HL-60 (cell line): ENCODE measurements around the gene SHISAL2A.

ENCODE experiments used
- DNase-seq, 2 experiments: peaks; one replicate each; pipeline ENCODE4 v3.0.0-alpha.2; 2010 to 2020; ENCODE audit warnings: low read depth in 1 of 2, low spot score in 1 of 2
- H3K27ac ChIP-seq: fragments of 250-450 bp; sonication (Bioruptor Pico); replicated peaks from 2 replicates; pipeline ENCODE4 v1.5.1; 2020; ENCODE audit warnings: mild to moderate bottlenecking, moderate library complexity
- H3K27me3 ChIP-seq: fragments of 250-450 bp; sonication (Bioruptor Pico); 2 replicates; pipeline ENCODE4 v1.5.1; 2021; ENCODE audit warnings: mild to moderate bottlenecking, moderate library complexity; ENCODE audit not compliant: insufficient read depth, poor library complexity, severe bottlenecking
- H3K4me3 ChIP-seq: replicated peaks from 2 replicates; pipeline ENCODE4 v1.5.1; 2011; ENCODE audit warnings: mild to moderate bottlenecking, control low read depth, low read length; ENCODE audit not compliant: insufficient read depth
- GABPA ChIP-seq: IDR thresholded peaks from 2 replicates; pipeline ENCODE4 v1.6.1; 2012; ENCODE audit warnings: low read depth
- POLR2AphosphoS5 ChIP-seq: IDR thresholded peaks from 2 replicates; pipeline ENCODE4 v1.6.1; 2012; ENCODE audit warnings: low read depth
- SPI1 ChIP-seq: IDR thresholded peaks from 2 replicates; pipeline ENCODE4 v1.6.1; 2012; ENCODE audit warnings: low read depth, mild to moderate bottlenecking, borderline replicate concordance
- TF ChIP-seq, protein P1 (sequence below): IDR thresholded peaks from one replicate; pipeline ENCODE4 v1.5.1; 2011; ENCODE audit warnings: low read length, control low read depth, inconsistent platforms; ENCODE audit not compliant: insufficient read depth
- TF ChIP-seq, protein P2 (sequence below): IDR thresholded peaks from 2 replicates; pipeline ENCODE4 v1.6.1; 2012; ENCODE audit warnings: low read depth; ENCODE audit not compliant: insufficient replicate concordance

SHISAL2A gene

DNA sequence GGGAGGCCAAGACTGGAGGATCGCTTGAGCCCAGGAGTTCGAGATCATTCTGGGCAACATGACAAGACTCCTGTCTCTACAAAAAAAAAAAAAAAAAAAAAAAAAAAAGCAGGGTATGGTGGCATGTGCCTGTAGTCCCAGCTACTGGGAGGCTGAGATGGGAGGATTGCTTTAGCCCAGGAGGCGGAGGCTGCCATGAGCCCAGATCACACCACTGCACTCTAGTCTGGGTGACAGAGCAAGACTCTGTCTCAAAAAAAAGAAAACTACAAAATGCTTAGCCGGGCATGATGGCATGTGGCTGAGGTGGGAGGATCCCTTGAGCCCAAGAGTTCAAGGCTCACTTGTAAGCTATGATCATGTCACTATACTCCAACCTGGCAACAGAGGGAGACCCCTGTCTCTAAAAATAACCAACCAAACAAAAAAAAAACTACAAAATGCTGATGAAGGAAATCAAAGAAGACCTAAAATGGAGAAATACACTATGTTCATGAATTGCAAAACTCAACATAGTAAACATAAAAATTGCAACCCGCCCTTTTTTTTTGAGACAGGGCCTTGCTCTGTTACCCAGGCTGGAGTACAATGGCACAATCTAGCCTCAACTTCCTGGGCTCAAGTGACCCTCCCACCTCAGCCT is 20.4 kb downstream of the SHISAL2A start:
- H3K27ac ChIP-seq, result no peak overlapping the region
- TF ChIP-seq GABPA (no peak), SPI1 (no peak), POLR2AphosphoS5 (no peak)
- TF ChIP-seq, protein P1, sequence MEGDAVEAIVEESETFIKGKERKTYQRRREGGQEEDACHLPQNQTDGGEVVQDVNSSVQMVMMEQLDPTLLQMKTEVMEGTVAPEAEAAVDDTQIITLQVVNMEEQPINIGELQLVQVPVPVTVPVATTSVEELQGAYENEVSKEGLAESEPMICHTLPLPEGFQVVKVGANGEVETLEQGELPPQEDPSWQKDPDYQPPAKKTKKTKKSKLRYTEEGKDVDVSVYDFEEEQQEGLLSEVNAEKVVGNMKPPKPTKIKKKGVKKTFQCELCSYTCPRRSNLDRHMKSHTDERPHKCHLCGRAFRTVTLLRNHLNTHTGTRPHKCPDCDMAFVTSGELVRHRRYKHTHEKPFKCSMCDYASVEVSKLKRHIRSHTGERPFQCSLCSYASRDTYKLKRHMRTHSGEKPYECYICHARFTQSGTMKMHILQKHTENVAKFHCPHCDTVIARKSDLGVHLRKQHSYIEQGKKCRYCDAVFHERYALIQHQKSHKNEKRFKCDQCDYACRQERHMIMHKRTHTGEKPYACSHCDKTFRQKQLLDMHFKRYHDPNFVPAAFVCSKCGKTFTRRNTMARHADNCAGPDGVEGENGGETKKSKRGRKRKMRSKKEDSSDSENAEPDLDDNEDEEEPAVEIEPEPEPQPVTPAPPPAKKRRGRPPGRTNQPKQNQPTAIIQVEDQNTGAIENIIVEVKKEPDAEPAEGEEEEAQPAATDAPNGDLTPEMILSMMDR, result no peak
- TF ChIP-seq, protein P2, sequence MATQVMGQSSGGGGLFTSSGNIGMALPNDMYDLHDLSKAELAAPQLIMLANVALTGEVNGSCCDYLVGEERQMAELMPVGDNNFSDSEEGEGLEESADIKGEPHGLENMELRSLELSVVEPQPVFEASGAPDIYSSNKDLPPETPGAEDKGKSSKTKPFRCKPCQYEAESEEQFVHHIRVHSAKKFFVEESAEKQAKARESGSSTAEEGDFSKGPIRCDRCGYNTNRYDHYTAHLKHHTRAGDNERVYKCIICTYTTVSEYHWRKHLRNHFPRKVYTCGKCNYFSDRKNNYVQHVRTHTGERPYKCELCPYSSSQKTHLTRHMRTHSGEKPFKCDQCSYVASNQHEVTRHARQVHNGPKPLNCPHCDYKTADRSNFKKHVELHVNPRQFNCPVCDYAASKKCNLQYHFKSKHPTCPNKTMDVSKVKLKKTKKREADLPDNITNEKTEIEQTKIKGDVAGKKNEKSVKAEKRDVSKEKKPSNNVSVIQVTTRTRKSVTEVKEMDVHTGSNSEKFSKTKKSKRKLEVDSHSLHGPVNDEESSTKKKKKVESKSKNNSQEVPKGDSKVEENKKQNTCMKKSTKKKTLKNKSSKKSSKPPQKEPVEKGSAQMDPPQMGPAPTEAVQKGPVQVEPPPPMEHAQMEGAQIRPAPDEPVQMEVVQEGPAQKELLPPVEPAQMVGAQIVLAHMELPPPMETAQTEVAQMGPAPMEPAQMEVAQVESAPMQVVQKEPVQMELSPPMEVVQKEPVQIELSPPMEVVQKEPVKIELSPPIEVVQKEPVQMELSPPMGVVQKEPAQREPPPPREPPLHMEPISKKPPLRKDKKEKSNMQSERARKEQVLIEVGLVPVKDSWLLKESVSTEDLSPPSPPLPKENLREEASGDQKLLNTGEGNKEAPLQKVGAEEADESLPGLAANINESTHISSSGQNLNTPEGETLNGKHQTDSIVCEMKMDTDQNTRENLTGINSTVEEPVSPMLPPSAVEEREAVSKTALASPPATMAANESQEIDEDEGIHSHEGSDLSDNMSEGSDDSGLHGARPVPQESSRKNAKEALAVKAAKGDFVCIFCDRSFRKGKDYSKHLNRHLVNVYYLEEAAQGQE, result no peak

DNA sequence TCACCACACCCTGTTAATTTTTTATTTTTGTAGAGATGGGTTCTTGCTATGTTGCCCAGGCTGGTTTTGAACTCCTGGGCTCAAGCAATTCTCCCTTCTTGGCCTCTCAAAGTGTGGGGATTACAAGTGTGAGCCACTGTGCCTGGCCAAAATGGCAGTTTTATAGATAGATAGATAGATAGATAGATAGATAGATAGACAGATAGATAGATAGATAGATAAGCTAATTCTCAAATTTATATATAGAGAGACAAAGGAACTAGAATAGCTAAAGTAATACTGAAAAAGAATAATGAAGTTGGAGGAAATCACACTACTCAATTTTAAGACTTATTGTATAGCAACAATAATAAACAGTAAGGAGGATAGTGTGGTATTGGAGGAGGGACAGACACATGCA is 21.1 kb downstream of the SHISAL2A start:
- H3K27me3 ChIP-seq, result no peaks in the 10 kb centered on the region
- no peak overlapping the region for H3K4me3 ChIP-seq
- TF ChIP-seq GABPA, result no peak
- TF ChIP-seq POLR2AphosphoS5, result no peak
- TF ChIP-seq SPI1, result no peak
- TF ChIP-seq, protein P1, result no peak
- TF ChIP-seq, protein P2, result no peak
- no peak overlapping the region for H3K27ac ChIP-seq
- no peak for DNase-seq

More for the DNA sequence above, 20.4 kb downstream of the SHISAL2A start:
- Histone ChIP-seq H3K27me3 (no peaks in the 10 kb centered on the region), H3K4me3 (no peak overlapping the region)
- DNase-seq, result no peak

DNA sequence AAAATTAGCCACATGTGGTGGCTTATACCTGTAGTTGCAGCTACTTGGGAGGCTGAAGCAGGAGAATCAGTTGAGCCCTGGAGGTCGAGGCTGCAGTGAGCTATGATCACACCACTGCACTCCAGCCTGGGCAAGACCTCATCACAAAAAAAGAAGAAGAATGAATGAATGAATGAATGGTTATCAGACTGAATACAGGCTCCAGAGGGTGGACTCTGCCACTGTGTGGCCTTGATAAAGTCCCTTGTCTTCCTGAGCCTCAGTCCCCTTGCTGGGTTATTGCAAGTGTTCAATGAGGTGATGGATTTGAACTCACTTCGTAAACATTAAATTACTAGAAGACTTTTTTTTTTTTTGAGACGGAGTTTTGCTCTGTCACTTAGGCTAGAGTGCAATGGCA is 24.7 kb downstream of the SHISAL2A start:
- TF ChIP-seq SPI1 (no peak), POLR2AphosphoS5 (no peak), GABPA (no peak)
- TF ChIP-seq, protein P2, result no peak
- TF ChIP-seq, protein P1, result no peak
- H3K27me3 ChIP-seq, result no peaks in the 10 kb centered on the region
- no peak overlapping the region for H3K4me3 ChIP-seq
- DNase-seq, result no peak
- no peak overlapping the region for H3K27ac ChIP-seq
